Common myeloid progenitor, CD34-positive (primary cell): ENCODE data around the gene HTT.

Experiments
- CTCF ChIA-PET: fragments of 350-600 bp; sonication (Branson Sonifier 250); formaldehyde crosslinking; loops from one replicate; lab custom pipeline; 2021; ENCODE audit warnings: antibody characterized with exemption; lab: Charles Lee
- POLR2A ChIA-PET: fragments of 350-600 bp; sonication (Branson Sonifier 250); formaldehyde crosslinking; loops from one replicate; lab custom pipeline; 2021; ENCODE audit warnings: antibody characterized with exemption; lab: Charles Lee
- DNase-seq, 3 donors: peaks; one replicate each; pipeline versions ENCODE4 v3.0.0 to v3.0.0-alpha.2; 2013
- H3K27ac ChIP-seq, 2 experiments: 1 replicate in 1 of 2; 2 replicates in 1 of 2; pipeline ENCODE4 v1.7.0; 2013; ENCODE audit warnings: inconsistent platforms in 2 of 2, low read length in 2 of 2, mild to moderate bottlenecking in 2 of 2, low read depth in 1 of 2, moderate library complexity in 1 of 2; ENCODE audit not compliant: severe bottlenecking in 2 of 2, insufficient read depth in 1 of 2, poor library complexity in 1 of 2
- H3K27me3 ChIP-seq, 5 experiments: replicated peaks in 2 of 5; 1 replicate in 3 of 5; 2 replicates in 2 of 5; pipeline versions ENCODE4 v1.6.1 to v1.7.0; 2013; ENCODE audit warnings: low read length in 4 of 5, mild to moderate bottlenecking in 2 of 5, moderate library complexity in 2 of 5, inconsistent platforms in 1 of 5; ENCODE audit not compliant: insufficient read depth in 5 of 5, control insufficient read depth in 4 of 5
- H3K36me3 ChIP-seq, 4 experiments: 1 replicate in 2 of 4; 2 replicates in 2 of 4; pipeline versions ENCODE4 v1.6.1 to v1.7.0; 2013; ENCODE audit warnings: low read length in 3 of 4, control low read depth in 1 of 4, mild to moderate bottlenecking in 1 of 4; ENCODE audit not compliant: control insufficient read depth in 4 of 4, insufficient read depth in 4 of 4
- H3K4me1 ChIP-seq, 4 experiments: 1 replicate in 3 of 4; 2 replicates in 1 of 4; pipeline versions ENCODE4 v1.6.1 to v1.7.1; 2013; ENCODE audit warnings: low read length in 3 of 4, mild to moderate bottlenecking in 3 of 4, control low read depth in 1 of 4, inconsistent platforms in 1 of 4, moderate library complexity in 1 of 4; ENCODE audit not compliant: control insufficient read depth in 4 of 4, insufficient read depth in 4 of 4; ENCODE audit errors: control extremely low read depth in 1 of 4
- H3K4me3 ChIP-seq, 7 experiments: 1 replicate in 4 of 7; 2 replicates in 3 of 7; pipeline versions ENCODE4 v1.5.1 to v1.7.0; 2013; ENCODE audit warnings: mild to moderate bottlenecking in 7 of 7, low read length in 6 of 7, moderate library complexity in 6 of 7, inconsistent platforms in 2 of 7, low read depth in 2 of 7, control low read depth in 1 of 7; ENCODE audit not compliant: insufficient read depth in 4 of 7, control insufficient read depth in 1 of 7; ENCODE audit errors: extremely low read depth in 1 of 7
- H3K9me3 ChIP-seq, 5 experiments: 1 replicate in 4 of 5; 2 replicates in 1 of 5; pipeline versions ENCODE4 v1.6.1 to v1.7.1; 2013; ENCODE audit warnings: low read length in 4 of 5, mild to moderate bottlenecking in 2 of 5, inconsistent platforms in 1 of 5, low read depth in 1 of 5, moderate library complexity in 1 of 5; ENCODE audit not compliant: control insufficient read depth in 4 of 5, insufficient read depth in 2 of 5; ENCODE audit errors: control extremely low read depth in 1 of 5
- WGBS: methylation state at CpG from one replicate; pipeline ENCODE4 v1.1.5; 2013; ENCODE audit not compliant: insufficient coverage; 5-methylcytosine and 5-hydroxymethylcytosine counted together

Gene HTT

GRCh38 chr4:3060946-3061345 is 13.5 kb upstream of the HTT start:
- WGBS: 91% methylated on average over 6 of the region's 6 CpGs
- no peak for DNase-seq
- Histone ChIP-seq H3K4me1 (peaks cover 0 to 16% (median 14%) of the 10 kb centered on the region in 4 experiments), H3K36me3 (no peaks in the 10 kb centered on the region), H3K4me3 (no peak overlapping the region), H3K27ac (no peak overlapping the region), H3K9me3 (peaks cover 1 to 7% (median 3%) of the 10 kb centered on the region in 5 experiments), H3K27me3 (no peaks in the 10 kb centered on the region)
- ChIA-PET CTCF (interaction anchor here (1.2 to 4.4 kb wide), 2 partner anchors 13 to 27 kb away, joined by 3 to 21 read pairs; no protein-coding TSS in a partner anchor), POLR2A (no interaction called here)

GRCh38 chr4:3062471-3062870 is 12.0 kb upstream of the HTT start:
- peaks cover 0 to 16% (median 14%) of the 10 kb centered on the region in 4 experiments for H3K4me1 ChIP-seq
- WGBS: 90% methylated on average over 9 of the region's 12 CpGs
- H3K4me3 ChIP-seq: no peak overlapping the region
- ChIA-PET POLR2A (no interaction called here), CTCF (interaction anchor here (1.1 to 4.4 kb wide), 2 partner anchors 14 to 17 kb away, joined by 3 to 21 read pairs; no protein-coding TSS in a partner anchor)
- H3K36me3 ChIP-seq: no peaks in the 10 kb centered on the region
- no peaks in the 10 kb centered on the region for H3K9me3 ChIP-seq
- DNase-seq: peak in 1 of 3 donors; percentile 61
- H3K27ac ChIP-seq: no peak overlapping the region
- H3K27me3 ChIP-seq: no peaks in the 10 kb centered on the region

GRCh38 chr4:3065551-3065950 is 8.9 kb upstream of the HTT start:
- ChIA-PET CTCF (no interaction called here), POLR2A (no interaction called here)
- Histone ChIP-seq H3K4me3 (no peak overlapping the region), H3K4me1 (no peaks in the 10 kb centered on the region), H3K9me3 (no peaks in the 10 kb centered on the region), H3K36me3 (no peaks in the 10 kb centered on the region), H3K27me3 (no peaks in the 10 kb centered on the region), H3K27ac (no peak overlapping the region)
- WGBS: no CpG with 5 or more reads among the region's 3 CpGs
- no peak for DNase-seq

- H3K9me3 ChIP-seq: no peaks in the 10 kb centered on the region
- no peaks in the 10 kb centered on the region for H3K27me3 ChIP-seq
- DNase-seq: no peak
- POLR2A ChIA-PET: no interaction called here
- CTCF ChIA-PET: interaction anchor here (1.1 kb wide), 2 partner anchors 19 to 20 kb away, joined by 3 to 4 read pairs; no protein-coding TSS in a partner anchor
- WGBS: 52% methylated on average over 3 of the region's 6 CpGs
- no peaks in the 10 kb centered on the region for H3K36me3 ChIP-seq
- no peak overlapping the region for H3K4me3 ChIP-seq
- H3K27ac ChIP-seq: no peak overlapping the region
- no peaks in the 10 kb centered on the region for H3K4me1 ChIP-seq
These were observed 7.6 kb upstream of the HTT start for GRCh38 chr4:3066836-3067400.

- no peaks in the 10 kb centered on the region for H3K27me3 ChIP-seq
- DNase-seq: no peak
- POLR2A ChIA-PET: no interaction called here
- H3K4me3 ChIP-seq: no peak overlapping the region
- no peaks in the 10 kb centered on the region for H3K36me3 ChIP-seq
- no peak overlapping the region for H3K27ac ChIP-seq
- H3K9me3 ChIP-seq: no peaks in the 10 kb centered on the region
- CTCF ChIA-PET: interaction anchor here (1.4 kb wide), 1 partner anchor 21 kb away, joined by 4 read pairs; no protein-coding TSS in a partner anchor
- WGBS: 94% methylated on average over 3 of the region's 6 CpGs
- no peaks in the 10 kb centered on the region for H3K4me1 ChIP-seq
These were observed 6.9 kb upstream of the HTT start for GRCh38 chr4:3067473-3068001.

- ChIA-PET POLR2A (no interaction called here), CTCF (interaction anchor here (0.7 to 1.7 kb wide), 3 partner anchors 11 to 26 kb away, joined by 3 to 4 read pairs (median 3); no protein-coding TSS in a partner anchor)
- no peak overlapping the region for H3K4me3 ChIP-seq
- no peak for DNase-seq
- WGBS: 93% methylated on average over 15 of the region's 16 CpGs
- H3K9me3 ChIP-seq: no peaks in the 10 kb centered on the region
- no peaks in the 10 kb centered on the region for H3K36me3 ChIP-seq
- H3K4me1 ChIP-seq: peaks cover 0 to 9% (median 7%) of the 10 kb centered on the region in 4 experiments
- H3K27me3 ChIP-seq: no peaks in the 10 kb centered on the region
- H3K27ac ChIP-seq: no peak overlapping the region
These were observed 4.8 kb upstream of the HTT start for GRCh38 chr4:3069661-3070199.
